Measurements from ENCODE around the gene ATP6V0A1.

- TF ChIP-seq POLR2A (IDR thresholded peaks at IDR 0.05; ENCODE audit: low read length) (no peak), GATA1 (IDR thresholded peaks at IDR 0.05; ENCODE audit: low read depth, low read length) (no peak)
Observed at GRCh38 chr17:42463976-42464400, 5.3 kb downstream of the ATP6V0A1 start.

All from erythroblast (primary cell).